IMR-90 (cell line): ENCODE results near the gene LIPE.

Source experiments
- BHLHE40 ChIP-seq: fragments of 150-350 bp; IDR thresholded peaks from 2 replicates; pipeline ENCODE4 v1.6.1; 2016; ENCODE audit warnings: mild to moderate bottlenecking, low read depth, low read length
- CEBPB ChIP-seq: IDR thresholded peaks from 2 replicates; pipeline ENCODE4 v1.6.1; 2012; ENCODE audit warnings: low read depth, low read length, improper control_type of control experiment
- CTCF ChIP-seq: conservative IDR thresholded peaks from 2 replicates; pipeline ENCODE4 v1.5.1; 2012; ENCODE audit warnings: mild to moderate bottlenecking, low read depth, low read length, improper control_type of control experiment
- FOS ChIP-seq: fragments of 150-350 bp; IDR thresholded peaks from 2 replicates; pipeline ENCODE4 v1.6.1; 2016; ENCODE audit warnings: low read depth, low read length
- MAFK ChIP-seq: IDR thresholded peaks from 2 replicates; pipeline ENCODE4 v1.6.1; 2012; ENCODE audit warnings: low read depth, low read length, improper control_type of control experiment
- MAZ ChIP-seq: IDR thresholded peaks from 2 replicates; pipeline ENCODE4 v1.6.1; 2012; ENCODE audit warnings: low read depth, mild to moderate bottlenecking, low read length, improper control_type of control experiment, moderate library complexity, borderline replicate concordance
- MXI1 ChIP-seq: IDR thresholded peaks from 2 replicates; pipeline ENCODE4 v1.6.1; 2012; ENCODE audit warnings: low read depth, mild to moderate bottlenecking, low read length, moderate library complexity, borderline replicate concordance
- POLR2A ChIP-seq: IDR thresholded peaks from 2 replicates; pipeline ENCODE4 v1.6.1; 2012; ENCODE audit warnings: mild to moderate bottlenecking, low read depth, low read length
- RAD21 ChIP-seq: IDR thresholded peaks from 2 replicates; pipeline ENCODE4 v1.6.1; 2012; ENCODE audit warnings: low read length, improper control_type of control experiment
- SMC3 ChIP-seq: fragments of 150-350 bp; IDR thresholded peaks from 2 replicates; pipeline ENCODE4 v1.6.1; 2016; ENCODE audit warnings: low read depth, mild to moderate bottlenecking, antibody characterized with exemption, low read length, moderate library complexity
- USF2 ChIP-seq: fragments of 150-350 bp; IDR thresholded peaks from 2 replicates; pipeline ENCODE4 v1.6.1; 2017; ENCODE audit warnings: mild to moderate bottlenecking, antibody characterized with exemption, low read length, low read depth

GRCh38 chr19:42362891-42363440, 64.2 kb downstream of the LIPE start:
- TF ChIP-seq USF2 (no peak), POLR2A (no peak), CTCF (no peak), CEBPB (no peak), FOS (no peak), SMC3 (no peak), MAFK (no peak), RAD21 (no peak), MAZ (no peak), BHLHE40 (no peak), MXI1 (no peak)
